ENCODE results near the gene CKMT2. TPM values are rescaled to one million over a fixed set of nuclear protein-coding genes. Genes with fewer than 3 reads are reported as not detected.

Gene CKMT2
- total and polyA plus RNA-seq, 2 donors (not counting 3 experiments of a cell fraction or from before 2014, with no cell fraction given): not detected

GRCh38 chr5:81216152-81216551 is 17.0 kb upstream of the CKMT2 start:
- no peaks in the 10 kb centered on the region for H3K9me3 ChIP-seq (replicated peaks; ENCODE audit: control insufficient read depth, insufficient read depth, low read length)
- no peak overlapping the region for H3K4me2 ChIP-seq (ENCODE audit: insufficient read depth, low read length)
- no peak overlapping the region for H3K27ac ChIP-seq (ENCODE audit: insufficient read depth, low read depth, low read length)
- no peaks in the 10 kb centered on the region for H4K20me1 ChIP-seq (replicated peaks; ENCODE audit: control insufficient read depth, extremely low read depth, insufficient read depth, low read length)
- H3K79me2 ChIP-seq (ENCODE audit: control insufficient read depth, insufficient read depth, low read length): no peaks in the 10 kb centered on the region
- H3K4me3 ChIP-seq (replicated peaks in 1 of 3; ENCODE audit: insufficient read depth in 1 of 3, low read depth in 1 of 3, low read length in 3 of 3): no peak overlapping the region
- H3K36me3 ChIP-seq (ENCODE audit: control insufficient read depth in 2 of 2, extremely low read depth in 1 of 2, insufficient read depth in 2 of 2, low read length in 2 of 2): no peaks in the 10 kb centered on the region
- FAIRE-seq (no peak), DNase-seq (ENCODE audit: low read depth, low spot score) (no peak)
- no TSS peak for BruUV-seq (replicated peaks)
- no peaks in the 10 kb centered on the region for H3K27me3 ChIP-seq (ENCODE audit: control insufficient read depth in 2 of 2, insufficient read depth in 2 of 2, low read length in 2 of 2)
- intact Hi-C loops (cut with micrococcal nuclease): no loop called here
- no peaks in the 10 kb centered on the region for H3K9me1 ChIP-seq (replicated peaks; ENCODE audit: control insufficient read depth, extremely low read depth, insufficient read depth, low read length)
- H3K9ac ChIP-seq (replicated peaks; ENCODE audit: extremely low read depth, insufficient read depth, low read length): no peak overlapping the region
- no peaks in the 10 kb centered on the region for H3K4me1 ChIP-seq (ENCODE audit: control insufficient read depth, extremely low read depth, insufficient read depth, low read length)
- no peak for TF ChIP-seq POLR2A (IDR thresholded peaks at IDR 0.05; ENCODE audit: low read depth, low read length)
- ChIA-PET POLR2A (no interaction called here), CTCF (interaction anchor here (1.4 kb wide), 1 partner anchor 21 kb away, joined by 3 read pairs; no protein-coding TSS in a partner anchor)
- dilution Hi-C loops (cut with MboI; ENCODE audit: extremely low pct_ligation_motif_present, low sequenced_read_pairs): no loop called here
- H2AFZ ChIP-seq (ENCODE audit: low read depth, low read length): no peak overlapping the region

GRCh38 chr5:81219389-81219788 is 13.7 kb upstream of the CKMT2 start:
- Histone ChIP-seq H4K20me1 (replicated peaks; ENCODE audit: control insufficient read depth, extremely low read depth, insufficient read depth, low read length) (no peaks in the 10 kb centered on the region), H3K9me3 (replicated peaks; ENCODE audit: control insufficient read depth, insufficient read depth, low read length) (no peaks in the 10 kb centered on the region), H2AFZ (ENCODE audit: low read depth, low read length) (no peak overlapping the region), H3K9me1 (replicated peaks; ENCODE audit: control insufficient read depth, extremely low read depth, insufficient read depth, low read length) (no peaks in the 10 kb centered on the region), H3K27me3 (ENCODE audit: control insufficient read depth in 2 of 2, insufficient read depth in 2 of 2, low read length in 2 of 2) (no peaks in the 10 kb centered on the region), H3K79me2 (ENCODE audit: control insufficient read depth, insufficient read depth, low read length) (no peaks in the 10 kb centered on the region), H3K4me2 (ENCODE audit: insufficient read depth, low read length) (no peak overlapping the region), H3K4me1 (ENCODE audit: control insufficient read depth, extremely low read depth, insufficient read depth, low read length) (no peaks in the 10 kb centered on the region), H3K27ac (ENCODE audit: insufficient read depth, low read depth, low read length) (no peak overlapping the region), H3K4me3 (replicated peaks in 1 of 3; ENCODE audit: insufficient read depth in 1 of 3, low read depth in 1 of 3, low read length in 3 of 3) (no peak overlapping the region), H3K36me3 (ENCODE audit: control insufficient read depth in 2 of 2, extremely low read depth in 1 of 2, insufficient read depth in 2 of 2, low read length in 2 of 2) (no peaks in the 10 kb centered on the region), H3K9ac (replicated peaks; ENCODE audit: extremely low read depth, insufficient read depth, low read length) (no peak overlapping the region)
- no peak for TF ChIP-seq MAX (IDR thresholded peaks at IDR 0.05; ENCODE audit: insufficient read depth, insufficient read length)
- no peak for TF ChIP-seq CTCF (IDR thresholded peaks at IDR 0.05; ENCODE audit: extremely low read depth in 1 of 2, insufficient read depth in 1 of 2, low read depth in 1 of 2, low read length in 2 of 2)
- no peak for TF ChIP-seq EZH2 (IDR thresholded peaks at IDR 0.05; ENCODE audit: borderline replicate concordance, low read depth, low read length, severe bottlenecking)
- TF ChIP-seq POLR2AphosphoS5 (IDR thresholded peaks at IDR 0.05; ENCODE audit: insufficient read depth, low read depth, low read length): no peak
- no peak for TF ChIP-seq MYC (IDR thresholded peaks at IDR 0.05; ENCODE audit: low read depth, low read length)
- TF ChIP-seq JUN (IDR thresholded peaks at IDR 0.05; ENCODE audit: borderline replicate concordance, insufficient read depth, insufficient read length, low read depth): no peak
- no peak for TF ChIP-seq FOS (IDR thresholded peaks at IDR 0.05; ENCODE audit: borderline replicate concordance, insufficient read depth, low read length)
- no peak for TF ChIP-seq GATA2 (IDR thresholded peaks at IDR 0.05; ENCODE audit: insufficient read depth, insufficient read length, low read depth, low read length)
- TF ChIP-seq POLR2A (IDR thresholded peaks at IDR 0.05; ENCODE audit: low read depth, low read length): no peak
- CTCF ChIA-PET: no interaction called here
- POLR2A ChIA-PET: no interaction called here
- DNase-seq (ENCODE audit: low read depth, low spot score): no peak
- BruUV-seq (replicated peaks): no TSS peak
- intact Hi-C loops (cut with micrococcal nuclease) (no loop called here), dilution Hi-C loops (cut with MboI; ENCODE audit: extremely low pct_ligation_motif_present, low sequenced_read_pairs) (no loop called here)
- no peak for FAIRE-seq
